Ishikawa (cell line): ENCODE data around the gene SEPTIN10.

Experiments
- CEBPB ChIP-seq: IDR thresholded peaks from 2 replicates; pipeline ENCODE4 v1.6.1; 2012
- CREB1 ChIP-seq: IDR thresholded peaks from 2 replicates; pipeline ENCODE4 v1.6.1; 2012; ENCODE audit warnings: low read depth
- EGR1 ChIP-seq: IDR thresholded peaks from 2 replicates; pipeline ENCODE4 v1.6.1; 2012
- EP300 ChIP-seq: IDR thresholded peaks from 2 replicates; pipeline ENCODE4 v1.6.1; 2012; ENCODE audit warnings: borderline replicate concordance
- NFIC ChIP-seq: IDR thresholded peaks from 2 replicates; pipeline ENCODE4 v1.6.1; 2012
- RAD21 ChIP-seq: IDR thresholded peaks from 2 replicates; pipeline ENCODE4 v1.6.1; 2012; ENCODE audit warnings: low read depth
- TAF1 ChIP-seq: IDR thresholded peaks from 2 replicates; pipeline ENCODE4 v1.6.1; 2012; ENCODE audit warnings: low read depth, mild to moderate bottlenecking
- TCF12 ChIP-seq: IDR thresholded peaks from 2 replicates; pipeline ENCODE4 v1.6.1; 2012; ENCODE audit warnings: low read depth
- TEAD4 ChIP-seq: IDR thresholded peaks from 2 replicates; pipeline ENCODE4 v1.6.1; 2012
- YY1 ChIP-seq: IDR thresholded peaks from 2 replicates; pipeline ENCODE4 v1.6.1; 2012; ENCODE audit warnings: low read depth
- TF ChIP-seq, protein P1 (sequence below): IDR thresholded peaks from 2 replicates; pipeline ENCODE4 v1.6.1; 2012
- TF ChIP-seq, protein P2 (sequence below): IDR thresholded peaks from 2 replicates; pipeline ENCODE4 v1.6.1; 2012; ENCODE audit warnings: low read depth, mild to moderate bottlenecking
- TF ChIP-seq, protein P3 (sequence below): IDR thresholded peaks from 2 replicates; pipeline ENCODE4 v1.6.1; 2012

DNA sequence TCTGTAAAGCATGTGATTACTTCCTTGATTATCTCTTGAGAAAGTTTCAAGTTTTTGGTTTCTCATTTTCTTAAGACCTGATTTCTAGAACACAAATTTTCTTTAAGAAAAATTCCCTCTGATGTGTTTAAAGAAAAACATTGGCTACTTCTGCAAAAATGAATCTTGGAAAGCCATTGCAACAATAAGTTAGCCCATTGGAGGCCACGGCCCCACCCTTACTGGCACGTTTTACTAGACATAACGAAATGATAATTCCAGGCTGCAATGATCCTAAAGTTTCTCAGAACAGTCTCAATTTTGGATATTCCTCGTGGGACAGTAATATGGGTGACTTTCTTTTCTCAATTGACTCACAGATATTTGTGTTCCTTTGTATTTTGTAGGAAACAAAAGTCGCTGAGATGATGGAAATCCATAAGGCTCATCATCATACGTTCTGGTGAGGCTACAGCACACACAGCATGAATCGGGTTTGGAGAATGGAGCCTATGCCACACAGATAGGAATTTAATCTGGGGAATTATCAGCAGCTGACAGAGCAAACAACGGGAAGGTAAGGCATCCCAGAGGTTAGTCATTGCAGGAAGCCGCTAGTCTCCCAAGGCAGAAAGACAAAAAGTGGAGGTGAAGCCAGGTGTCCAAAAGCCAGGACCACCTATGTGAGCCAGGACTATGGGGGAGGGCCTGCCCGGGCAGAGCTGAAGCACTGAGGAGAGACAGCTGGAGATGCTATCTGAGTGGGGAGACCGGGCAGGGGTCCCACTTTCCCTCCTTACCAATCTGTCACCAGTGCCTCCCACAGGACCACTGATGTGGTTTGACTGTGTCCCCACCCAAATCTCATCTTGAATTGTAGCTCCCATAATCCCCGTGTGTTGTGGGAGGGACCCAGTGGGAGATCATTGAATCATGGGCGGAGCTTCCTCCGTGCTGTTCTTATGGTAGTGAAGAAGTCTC, 36.2 kb upstream of the SEPTIN10 start:
- no peak for TF ChIP-seq EP300
- TF ChIP-seq CREB1 = no peak
- TF ChIP-seq, protein P1, sequence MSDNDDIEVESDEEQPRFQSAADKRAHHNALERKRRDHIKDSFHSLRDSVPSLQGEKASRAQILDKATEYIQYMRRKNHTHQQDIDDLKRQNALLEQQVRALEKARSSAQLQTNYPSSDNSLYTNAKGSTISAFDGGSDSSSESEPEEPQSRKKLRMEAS = no peak
- no peak for TF ChIP-seq TAF1
- TF ChIP-seq TEAD4 = no peak
- TF ChIP-seq CEBPB = no peak
- TF ChIP-seq, protein P2, sequence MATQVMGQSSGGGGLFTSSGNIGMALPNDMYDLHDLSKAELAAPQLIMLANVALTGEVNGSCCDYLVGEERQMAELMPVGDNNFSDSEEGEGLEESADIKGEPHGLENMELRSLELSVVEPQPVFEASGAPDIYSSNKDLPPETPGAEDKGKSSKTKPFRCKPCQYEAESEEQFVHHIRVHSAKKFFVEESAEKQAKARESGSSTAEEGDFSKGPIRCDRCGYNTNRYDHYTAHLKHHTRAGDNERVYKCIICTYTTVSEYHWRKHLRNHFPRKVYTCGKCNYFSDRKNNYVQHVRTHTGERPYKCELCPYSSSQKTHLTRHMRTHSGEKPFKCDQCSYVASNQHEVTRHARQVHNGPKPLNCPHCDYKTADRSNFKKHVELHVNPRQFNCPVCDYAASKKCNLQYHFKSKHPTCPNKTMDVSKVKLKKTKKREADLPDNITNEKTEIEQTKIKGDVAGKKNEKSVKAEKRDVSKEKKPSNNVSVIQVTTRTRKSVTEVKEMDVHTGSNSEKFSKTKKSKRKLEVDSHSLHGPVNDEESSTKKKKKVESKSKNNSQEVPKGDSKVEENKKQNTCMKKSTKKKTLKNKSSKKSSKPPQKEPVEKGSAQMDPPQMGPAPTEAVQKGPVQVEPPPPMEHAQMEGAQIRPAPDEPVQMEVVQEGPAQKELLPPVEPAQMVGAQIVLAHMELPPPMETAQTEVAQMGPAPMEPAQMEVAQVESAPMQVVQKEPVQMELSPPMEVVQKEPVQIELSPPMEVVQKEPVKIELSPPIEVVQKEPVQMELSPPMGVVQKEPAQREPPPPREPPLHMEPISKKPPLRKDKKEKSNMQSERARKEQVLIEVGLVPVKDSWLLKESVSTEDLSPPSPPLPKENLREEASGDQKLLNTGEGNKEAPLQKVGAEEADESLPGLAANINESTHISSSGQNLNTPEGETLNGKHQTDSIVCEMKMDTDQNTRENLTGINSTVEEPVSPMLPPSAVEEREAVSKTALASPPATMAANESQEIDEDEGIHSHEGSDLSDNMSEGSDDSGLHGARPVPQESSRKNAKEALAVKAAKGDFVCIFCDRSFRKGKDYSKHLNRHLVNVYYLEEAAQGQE = no peak
- TF ChIP-seq TCF12 = no peak
- no peak for TF ChIP-seq NFIC
- no peak for TF ChIP-seq EGR1
- TF ChIP-seq RAD21 = no peak
- TF ChIP-seq, protein P3, sequence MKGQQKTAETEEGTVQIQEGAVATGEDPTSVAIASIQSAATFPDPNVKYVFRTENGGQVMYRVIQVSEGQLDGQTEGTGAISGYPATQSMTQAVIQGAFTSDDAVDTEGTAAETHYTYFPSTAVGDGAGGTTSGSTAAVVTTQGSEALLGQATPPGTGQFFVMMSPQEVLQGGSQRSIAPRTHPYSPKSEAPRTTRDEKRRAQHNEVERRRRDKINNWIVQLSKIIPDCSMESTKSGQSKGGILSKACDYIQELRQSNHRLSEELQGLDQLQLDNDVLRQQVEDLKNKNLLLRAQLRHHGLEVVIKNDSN = no peak
- no peak for TF ChIP-seq YY1
